Measurements from ENCODE around the gene SEZ6.
A peak's percentile ranks its signal among the peaks of the same experiment; 100 is the strongest.

Gene SEZ6

GRCh38 chr17:28954886-28955285, 50.9 kb downstream of the SEZ6 start:
- DNase-seq (ENCODE audit: low read depth), result no peak

GRCh38 chr17:28953444-28954118, 52.3 kb downstream of the SEZ6 start:
- DNase-seq (ENCODE audit: low read depth), result peak; percentile 25

GRCh38 chr17:28951991-28952975, 53.5 kb downstream of the SEZ6 start:
- peak; percentile 90 for DNase-seq (ENCODE audit: low read depth)

- peak; percentile 100 for DNase-seq (ENCODE audit: low read depth)
Observed at GRCh38 chr17:28951428-28951990, 54.3 kb downstream of the SEZ6 start, which contains the start of gene PHF12. Gene PHF12, minus strand, starts transcription at chr17:28951518. Its CDS starts 558 bp downstream, at chr17:28950960.

- no peak for DNase-seq (ENCODE audit: low read depth)
Observed at GRCh38 chr17:28950752-28951427, 54.9 kb downstream of the SEZ6 start.

- DNase-seq (ENCODE audit: low read depth), result peak; percentile 30
Observed at GRCh38 chr17:28950017-28950751, 55.6 kb downstream of the SEZ6 start.

- DNase-seq (ENCODE audit: low read depth), result peak; percentile 20
Observed at GRCh38 chr17:28949185-28950016, 56.4 kb downstream of the SEZ6 start.

GRCh38 chr17:28948873-28949184, 57.0 kb downstream of the SEZ6 start:
- DNase-seq (ENCODE audit: low read depth), result no peak

GRCh38 chr17:28948342-28948741, 57.5 kb downstream of the SEZ6 start:
- no peak for DNase-seq (ENCODE audit: low read depth)

- no peak for DNase-seq (ENCODE audit: low read depth)
Observed at GRCh38 chr17:28947639-28948038, 58.2 kb downstream of the SEZ6 start.

- DNase-seq (ENCODE audit: low read depth), result no peak
Observed at GRCh38 chr17:28946239-28946638, 59.6 kb downstream of the SEZ6 start.

GRCh38 chr17:28944862-28945741, 60.7 kb downstream of the SEZ6 start:
- DNase-seq (ENCODE audit: low read depth), result no peak

GRCh38 chr17:28944343-28944742, 61.5 kb downstream of the SEZ6 start:
- no peak for DNase-seq (ENCODE audit: low read depth)

GRCh38 chr17:28942925-28943324, 62.9 kb downstream of the SEZ6 start:
- no peak for DNase-seq (ENCODE audit: low read depth)

- no peak for DNase-seq (ENCODE audit: low read depth)
Observed at GRCh38 chr17:28941251-28941650, 64.6 kb downstream of the SEZ6 start.

- DNase-seq (ENCODE audit: low read depth), result no peak
Observed at GRCh38 chr17:28940675-28941074, 65.2 kb downstream of the SEZ6 start.

GRCh38 chr17:28940142-28940541, 65.7 kb downstream of the SEZ6 start:
- no peak for DNase-seq (ENCODE audit: low read depth)

- no peak for DNase-seq (ENCODE audit: low read depth)
Observed at GRCh38 chr17:28938552-28938951, 67.3 kb downstream of the SEZ6 start.

- no peak for DNase-seq (ENCODE audit: low read depth)
Observed at GRCh38 chr17:28937044-28937729, 68.6 kb downstream of the SEZ6 start.

All from stimulated activated CD8-positive, alpha-beta memory T cell treated with anti-CD3 and anti-CD28 coated beads, Interleukin-12 subunit alpha, Interleukin-12 subunit beta, amount 100 ng/mL, for 1 hour (primary cell).